ENCODE results near the gene YJU2. TPM values are rescaled to one million over a fixed set of nuclear protein-coding genes. Genes with fewer than 3 reads are reported as not detected.
"Not testable (repeated sequence)": the region's sequence is repeated elsewhere in the genome, so short reads cannot be mapped to it uniquely, and the experiment has no call there.

Gene YJU2
- total RNA-seq, 1 donor from 2014 or later = 14.3 TPM

- H3K27me3 Mint-ChIP-seq = no peaks in the 10 kb centered on the region
- no peaks in the 10 kb centered on the region for H3K36me3 Mint-ChIP-seq
- H3K9me3 Mint-ChIP-seq = no peaks in the 10 kb centered on the region
- no peak for TF ChIP-seq CTCF (conservative IDR thresholded peaks at IDR 0.05)
- no peak overlapping the region for H3K4me3 Mint-ChIP-seq
- no peaks in the 10 kb centered on the region for H3K4me1 Mint-ChIP-seq (ENCODE audit: unreplicated experiment)
- no peak for DNase-seq (ENCODE audit: extremely low spot score, unreplicated experiment)
- no peak overlapping the region for H3K27ac Mint-ChIP-seq
Measured at GRCh38 chr19:4232614-4233281, 14.1 kb upstream of the YJU2 start.

GRCh38 chr19:4233282-4233853, 13.5 kb upstream of the YJU2 start:
- Mint-ChIP-seq H3K27ac (no peak overlapping the region), H3K4me3 (no peak overlapping the region), H3K4me1 (ENCODE audit: unreplicated experiment) (no peaks in the 10 kb centered on the region), H3K36me3 (no peaks in the 10 kb centered on the region), H3K9me3 (no peaks in the 10 kb centered on the region), H3K27me3 (no peaks in the 10 kb centered on the region)
- DNase-seq (ENCODE audit: extremely low spot score, unreplicated experiment) = peak; percentile 78
- peak; percentile 76 for TF ChIP-seq CTCF (conservative IDR thresholded peaks at IDR 0.05)

GRCh38 chr19:4234142-4234861, 12.6 kb upstream of the YJU2 start:
- Mint-ChIP-seq H3K36me3 (no peaks in the 10 kb centered on the region), H3K4me3 (no peak overlapping the region), H3K27me3 (no peaks in the 10 kb centered on the region), H3K27ac (no peak overlapping the region), H3K9me3 (no peaks in the 10 kb centered on the region), H3K4me1 (ENCODE audit: unreplicated experiment) (no peaks in the 10 kb centered on the region)
- no peak for DNase-seq (ENCODE audit: extremely low spot score, unreplicated experiment)
- TF ChIP-seq CTCF (conservative IDR thresholded peaks at IDR 0.05) = no peak

GRCh38 chr19:4234862-4235201, 12.0 kb upstream of the YJU2 start:
- Mint-ChIP-seq H3K9me3 (no peaks in the 10 kb centered on the region), H3K27me3 (no peaks in the 10 kb centered on the region), H3K4me1 (ENCODE audit: unreplicated experiment) (no peaks in the 10 kb centered on the region), H3K27ac (no peak overlapping the region), H3K4me3 (no peak overlapping the region), H3K36me3 (no peaks in the 10 kb centered on the region)
- TF ChIP-seq CTCF (conservative IDR thresholded peaks at IDR 0.05) = no peak
- DNase-seq (ENCODE audit: extremely low spot score, unreplicated experiment) = no peak

- not testable (repeated sequence) for H3K4me1 Mint-ChIP-seq (ENCODE audit: unreplicated experiment); H3K27ac Mint-ChIP-seq; H3K27me3 Mint-ChIP-seq; H3K4me3 Mint-ChIP-seq; H3K36me3 Mint-ChIP-seq; DNase-seq (ENCODE audit: extremely low spot score, unreplicated experiment); H3K9me3 Mint-ChIP-seq
Measured at GRCh38 chr19:4237510-4237909, 9.4 kb upstream of the YJU2 start.

GRCh38 chr19:4238831-4239230, 8.0 kb upstream of the YJU2 start:
- DNase-seq (ENCODE audit: extremely low spot score, unreplicated experiment) = no peak
- Mint-ChIP-seq H3K27me3 (no peaks in the 10 kb centered on the region), H3K9me3 (peaks cover 6% of the 10 kb centered on the region), H3K4me3 (no peak overlapping the region), H3K27ac (no peak overlapping the region), H3K36me3 (no peaks in the 10 kb centered on the region), H3K4me1 (ENCODE audit: unreplicated experiment) (no peaks in the 10 kb centered on the region)
- no peak for TF ChIP-seq CTCF (conservative IDR thresholded peaks at IDR 0.05)

Data from type B pancreatic cell (in vitro differentiated cells).